Stimulated activated naive B cell treated with anti-CD40 and anti-IgM and Interleukin-4, amounts not matched to agents 10 μg/mL and 1 μg/mL and 100 μg/mL, for 72 hours (primary cell): Measurements from ENCODE around the gene NCAPG2.

Source experiments
- ATAC-seq, 2 donors: fragments of 150-1000 bp; cut with Tn5 transposase; replicated peaks; 2 replicates each; pipeline ENCODE4 v1.10.0; 2021; ENCODE audit warnings: moderate library complexity in 1 of 2
- DNase-seq: peaks from one replicate; pipeline ENCODE4 v3.0.0; 2021
- H3K27ac Mint-ChIP-seq: one replicate; pipeline ENCODE4 v1.8.0; 2022; ENCODE audit warnings: mild to moderate bottlenecking, mixed read lengths
- H3K27me3 Mint-ChIP-seq, 2 donors: one replicate each; pipeline ENCODE4 v1.8.0; 2022; ENCODE audit warnings: mixed read lengths in 2 of 2
- H3K36me3 Mint-ChIP-seq, 2 donors: one replicate each; pipeline ENCODE4 v1.8.0; 2022; ENCODE audit warnings: mixed read lengths in 2 of 2, mild to moderate bottlenecking in 1 of 2
- H3K4me1 Mint-ChIP-seq, 2 donors: one replicate each; pipeline ENCODE4 v1.8.0; 2022; ENCODE audit warnings: mixed read lengths in 2 of 2, mild to moderate bottlenecking in 1 of 2
- H3K4me3 Mint-ChIP-seq, 2 donors: one replicate each; pipeline ENCODE4 v1.8.0; 2022; ENCODE audit warnings: mild to moderate bottlenecking in 2 of 2, mixed read lengths in 2 of 2, moderate library complexity in 1 of 2
- H3K9me3 Mint-ChIP-seq, 2 donors: one replicate each; pipeline ENCODE4 v1.8.0; 2022; ENCODE audit warnings: mixed read lengths in 2 of 2, mild to moderate bottlenecking in 1 of 2

The NCAPG2 gene

DNA sequence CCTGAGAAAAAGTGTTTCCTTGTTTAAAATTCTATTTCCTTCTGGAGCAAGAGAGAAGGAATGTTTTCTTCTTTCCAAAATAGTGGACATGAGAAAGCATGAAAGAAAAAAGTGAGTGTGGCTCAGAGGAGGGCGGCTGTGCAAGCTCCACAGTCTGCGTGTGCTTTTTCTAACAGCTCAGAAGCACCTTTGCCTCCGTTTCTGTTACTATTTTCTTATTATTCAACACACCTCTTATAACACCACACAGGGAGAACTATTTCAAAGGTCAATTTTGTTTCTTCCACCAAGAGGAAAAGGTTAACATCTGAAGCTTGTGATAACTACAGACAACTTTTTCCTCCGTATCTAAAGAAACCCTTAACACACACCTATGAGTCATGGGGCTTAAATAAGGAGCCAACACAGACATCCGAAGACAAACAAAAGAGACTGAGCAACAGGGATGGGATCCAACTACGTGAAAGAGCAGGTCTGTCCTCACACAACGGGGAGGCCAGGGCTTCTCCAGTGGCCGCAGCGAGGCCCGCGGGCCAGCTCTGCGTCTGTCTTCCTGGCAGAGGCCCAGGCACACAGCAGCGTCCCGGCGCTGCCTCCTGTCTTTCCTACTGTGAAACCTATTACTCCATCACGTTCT lies 36.2 kb upstream of the NCAPG2 start:
- no peak overlapping the region for H3K27ac Mint-ChIP-seq
- no peak for DNase-seq
- H3K4me1 Mint-ChIP-seq: no peaks in the 10 kb centered on the region
- H3K4me3 Mint-ChIP-seq: no peak overlapping the region
- H3K27me3 Mint-ChIP-seq: no peaks in the 10 kb centered on the region
- H3K9me3 Mint-ChIP-seq: no peaks in the 10 kb centered on the region
- peaks cover 32 to 66% of the 10 kb centered on the region in 2 donors for H3K36me3 Mint-ChIP-seq
- no peak for ATAC-seq

DNA sequence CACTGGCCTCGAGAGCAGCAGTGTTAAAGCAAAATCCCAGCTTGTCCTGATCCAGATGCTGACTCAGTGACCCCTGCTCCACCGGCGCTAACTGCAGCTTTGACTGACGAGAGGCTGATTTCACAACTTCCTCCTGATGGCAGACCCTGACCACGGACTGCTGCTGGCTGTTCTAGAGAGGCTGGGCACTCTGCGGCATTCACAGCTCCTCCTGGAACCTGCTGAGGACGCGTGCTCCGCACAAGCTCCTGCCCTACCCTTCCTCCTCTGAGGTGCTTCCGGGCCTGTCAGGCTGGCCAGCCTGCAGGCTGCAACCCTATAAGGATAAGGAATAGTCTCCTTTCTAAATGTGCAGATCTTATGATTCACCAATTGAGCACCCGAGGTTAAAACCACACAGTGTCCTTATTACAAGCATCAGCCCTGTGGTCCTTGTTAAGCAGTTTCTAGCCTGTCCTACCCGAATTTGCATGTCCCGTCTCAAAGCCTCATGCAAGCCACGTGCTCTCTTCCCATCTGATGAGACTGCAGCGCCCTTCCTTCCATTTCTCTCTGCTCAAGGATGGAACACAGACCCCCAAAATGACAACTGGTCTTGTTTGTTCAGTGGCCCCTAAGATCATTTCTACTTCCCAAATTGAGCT lies 35.5 kb upstream of the NCAPG2 start:
- Mint-ChIP-seq H3K4me3 (no peak overlapping the region), H3K4me1 (no peaks in the 10 kb centered on the region), H3K36me3 (peaks cover 33 to 59% of the 10 kb centered on the region in 2 donors), H3K9me3 (no peaks in the 10 kb centered on the region), H3K27ac (no peak overlapping the region), H3K27me3 (no peaks in the 10 kb centered on the region)
- ATAC-seq (no peak), DNase-seq (no peak)

DNA sequence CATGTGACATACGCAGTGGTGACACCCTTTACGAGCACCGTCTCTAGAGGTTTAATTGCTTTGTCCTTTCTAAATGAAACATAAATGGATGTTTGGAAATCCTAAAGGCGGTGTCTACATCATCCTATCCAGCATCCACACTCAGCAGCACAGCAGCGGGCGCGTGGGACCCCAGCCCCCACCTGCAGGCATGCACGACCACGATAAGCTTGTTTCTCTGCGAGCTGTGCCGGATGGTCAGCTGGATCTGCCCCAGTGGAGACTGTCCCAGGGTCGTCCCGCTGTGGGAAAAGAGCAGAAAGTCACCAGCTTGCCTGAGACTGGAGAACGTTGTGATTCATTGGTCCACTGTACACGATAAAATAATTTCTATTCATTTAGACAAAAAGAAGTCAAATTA lies 34.2 kb upstream of the NCAPG2 start:
- ATAC-seq (no peak), DNase-seq (no peak)
- Mint-ChIP-seq H3K27ac (no peak overlapping the region), H3K36me3 (peaks cover 39 to 65% of the 10 kb centered on the region in 2 donors), H3K4me3 (no peak overlapping the region), H3K4me1 (no peaks in the 10 kb centered on the region), H3K9me3 (no peaks in the 10 kb centered on the region), H3K27me3 (no peaks in the 10 kb centered on the region)

DNA sequence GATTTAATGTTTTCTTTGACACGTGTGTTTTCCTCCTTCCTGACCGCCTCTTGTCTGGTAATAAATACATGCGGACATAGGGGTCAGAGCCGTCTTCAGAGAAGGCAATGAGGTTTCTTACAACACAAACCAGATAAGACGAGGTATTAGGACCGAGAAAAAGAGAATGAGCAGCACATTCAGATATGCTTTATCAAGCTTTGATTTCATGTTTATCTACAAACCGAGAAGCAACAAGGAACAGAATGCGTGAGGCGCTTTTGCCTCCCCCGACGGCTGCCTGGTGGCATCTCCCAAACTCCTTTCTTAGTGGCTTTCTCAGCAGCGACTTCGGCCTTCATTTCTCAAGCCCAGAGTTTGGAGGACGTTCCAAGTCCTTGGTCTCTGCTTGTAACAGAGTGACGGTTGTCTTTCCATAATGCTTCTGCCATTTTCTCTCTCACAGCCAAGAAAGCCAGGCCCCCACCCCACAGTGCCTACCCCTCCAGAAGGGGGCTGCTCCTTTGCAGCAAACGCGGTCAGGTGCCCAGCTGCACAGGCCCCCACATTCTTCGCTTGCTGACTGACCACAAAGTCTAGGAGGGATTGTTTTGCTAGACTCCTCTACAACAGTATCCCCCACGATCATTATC lies 32.6 kb upstream of the NCAPG2 start:
- Mint-ChIP-seq H3K4me3 (no peak overlapping the region), H3K9me3 (no peaks in the 10 kb centered on the region), H3K27me3 (no peaks in the 10 kb centered on the region), H3K4me1 (no peaks in the 10 kb centered on the region), H3K36me3 (peaks cover 35 to 50% of the 10 kb centered on the region in 2 donors), H3K27ac (no peak overlapping the region)
- ATAC-seq: no peak
- no peak for DNase-seq

DNA sequence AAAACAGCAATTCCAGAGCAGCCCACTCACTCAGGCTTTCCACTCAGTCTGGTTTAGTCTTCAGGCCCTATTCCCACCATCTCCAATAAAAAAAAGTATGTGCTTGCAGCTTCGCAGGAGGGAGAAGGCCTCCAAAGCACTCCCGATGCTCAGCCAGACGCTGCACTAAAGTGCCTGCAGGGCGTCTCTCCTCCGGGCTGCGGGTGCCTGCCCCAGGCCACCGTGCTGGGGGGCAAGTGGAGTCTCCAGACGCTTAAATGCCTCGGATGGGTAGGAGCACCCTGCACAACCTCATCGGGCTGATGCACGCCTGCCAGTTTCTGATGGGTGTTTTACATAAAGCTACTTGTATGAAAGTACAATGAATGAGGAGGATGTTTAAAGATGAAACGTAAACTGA lies 31.3 kb upstream of the NCAPG2 start:
- no peak overlapping the region for H3K4me3 Mint-ChIP-seq
- no peak for ATAC-seq
- no peak overlapping the region for H3K27ac Mint-ChIP-seq
- no peaks in the 10 kb centered on the region for H3K9me3 Mint-ChIP-seq
- peaks cover 31 to 41% of the 10 kb centered on the region in 2 donors for H3K36me3 Mint-ChIP-seq
- no peak for DNase-seq
- no peaks in the 10 kb centered on the region for H3K27me3 Mint-ChIP-seq
- no peaks in the 10 kb centered on the region for H3K4me1 Mint-ChIP-seq

DNA sequence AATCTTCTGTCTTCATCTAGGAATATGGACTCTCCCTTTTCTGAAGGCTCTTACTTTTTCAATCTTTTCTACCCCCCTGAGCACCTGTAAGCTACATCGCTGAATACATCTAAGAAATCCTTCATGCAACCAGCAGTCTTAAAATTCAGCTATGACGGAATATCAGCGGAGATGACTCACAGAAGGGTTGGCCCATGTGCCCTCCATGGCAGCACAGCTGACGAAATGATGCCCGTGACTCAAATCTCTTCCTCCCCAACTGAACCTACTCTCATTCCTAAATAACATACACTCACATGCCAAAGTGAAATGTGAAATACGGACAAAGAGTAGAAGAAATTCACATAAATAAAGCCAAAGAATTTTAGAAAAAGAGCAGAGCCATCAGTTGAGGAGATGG lies 30.3 kb upstream of the NCAPG2 start:
- Mint-ChIP-seq H3K27me3 (no peaks in the 10 kb centered on the region), H3K4me3 (no peak overlapping the region), H3K36me3 (peaks cover 25 to 38% of the 10 kb centered on the region in 2 donors), H3K4me1 (peaks cover 0 to under 1% of the 10 kb centered on the region in 2 donors), H3K9me3 (no peaks in the 10 kb centered on the region), H3K27ac (no peak overlapping the region)
- DNase-seq (no peak), ATAC-seq (no peak)

DNA sequence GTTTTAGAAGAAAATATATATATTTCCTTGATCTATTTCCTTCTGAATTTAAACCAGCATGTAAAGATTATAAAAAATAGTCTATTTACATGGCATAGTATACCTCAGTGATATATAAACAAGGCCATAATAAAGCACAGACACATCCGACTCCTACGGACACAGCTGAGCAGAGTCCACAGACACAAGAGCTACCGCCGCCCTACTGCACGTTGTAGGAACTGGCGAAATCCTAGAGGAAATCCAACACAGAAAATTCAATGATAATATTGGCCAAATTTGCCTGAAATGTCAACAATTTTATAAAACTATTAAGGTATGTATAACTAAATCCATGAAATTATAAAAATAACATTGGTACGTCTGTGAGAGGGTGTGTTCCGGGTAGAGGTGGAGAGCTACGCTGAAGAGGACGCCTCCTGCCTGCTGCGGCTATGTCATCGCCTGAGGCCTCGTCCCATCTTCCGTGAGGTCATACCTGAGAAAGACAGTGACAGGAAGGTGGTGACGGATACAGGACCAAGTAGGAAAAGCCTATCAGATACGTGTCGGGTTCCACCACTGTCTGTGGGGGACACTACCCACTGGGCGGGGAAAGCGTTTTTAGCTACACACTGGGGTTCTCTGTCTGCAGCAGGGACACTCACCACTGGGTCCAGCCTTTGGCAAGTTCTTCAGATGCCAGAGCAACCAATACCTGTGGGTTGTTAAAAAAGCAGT lies 29.3 kb upstream of the NCAPG2 start:
- Mint-ChIP-seq H3K4me1 (peaks cover 0 to 2% of the 10 kb centered on the region in 2 donors), H3K36me3 (peaks cover 27 to 40% of the 10 kb centered on the region in 2 donors)
- no peak for DNase-seq

DNA sequence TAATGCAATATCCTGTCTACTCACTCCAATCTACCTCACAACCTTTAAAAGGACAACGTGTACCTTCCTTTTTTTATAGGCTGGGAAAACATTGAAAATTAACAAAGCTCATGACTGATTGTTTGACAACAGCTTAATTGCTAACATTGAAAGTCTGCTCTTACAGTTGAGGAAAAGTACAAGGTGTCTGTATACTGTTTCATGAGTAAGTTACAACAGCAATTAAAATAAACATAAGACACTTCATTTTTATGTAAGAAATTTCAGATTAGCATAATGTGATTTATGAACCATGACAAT lies 28.6 kb upstream of the NCAPG2 start:
- Mint-ChIP-seq H3K4me3 (no peak overlapping the region), H3K27me3 (no peaks in the 10 kb centered on the region), H3K27ac (no peak overlapping the region), H3K36me3 (peaks cover 25 to 35% of the 10 kb centered on the region in 2 donors), H3K9me3 (no peaks in the 10 kb centered on the region), H3K4me1 (peaks cover 0 to 3% of the 10 kb centered on the region in 2 donors)
- DNase-seq (no peak), ATAC-seq (no peak)

More for the DNA sequence above, 29.3 kb upstream of the NCAPG2 start:
- Mint-ChIP-seq H3K9me3 (no peaks in the 10 kb centered on the region), H3K27me3 (no peaks in the 10 kb centered on the region), H3K27ac (no peak overlapping the region), H3K4me3 (no peak overlapping the region)
- no peak for ATAC-seq

DNA sequence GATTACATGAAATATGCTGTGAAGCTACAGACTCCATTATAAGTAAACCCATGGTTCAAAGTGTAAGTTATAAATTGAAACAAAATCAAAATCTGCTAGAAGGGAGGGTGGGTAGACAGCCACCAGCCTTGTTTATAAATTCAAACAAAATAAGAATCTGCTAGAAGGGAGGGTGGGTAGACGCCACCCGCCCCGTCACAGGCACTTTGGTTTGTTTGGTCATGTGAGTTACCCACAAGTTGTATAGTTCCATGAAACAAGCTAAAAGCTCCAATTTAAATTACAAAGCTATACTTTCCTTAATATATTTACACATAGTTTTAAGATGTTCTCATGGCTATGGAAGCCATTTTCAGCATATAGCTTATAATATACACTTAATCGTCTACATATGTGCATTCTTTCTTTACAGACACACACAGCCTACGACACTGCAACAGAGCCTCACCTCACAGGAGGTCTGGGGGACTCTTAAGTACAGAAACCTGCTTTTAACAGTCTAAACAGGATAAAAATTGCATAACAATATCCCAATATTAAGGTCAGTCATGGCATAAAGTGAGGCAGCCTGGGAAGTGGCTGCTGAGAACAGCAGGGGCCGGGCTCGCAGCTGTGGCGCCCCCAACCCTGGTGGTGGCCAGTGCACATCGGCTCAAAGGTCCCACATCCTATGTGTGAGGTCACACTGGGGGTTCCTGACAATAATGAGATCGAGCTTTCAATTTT lies 28.1 kb upstream of the NCAPG2 start:
- no peak overlapping the region for H3K27ac Mint-ChIP-seq
- DNase-seq (no peak), ATAC-seq (no peak)
- H3K27me3 Mint-ChIP-seq: no peaks in the 10 kb centered on the region
- H3K9me3 Mint-ChIP-seq: no peaks in the 10 kb centered on the region
- H3K4me3 Mint-ChIP-seq: no peak overlapping the region
- peaks cover 0 to 3% of the 10 kb centered on the region in 2 donors for H3K4me1 Mint-ChIP-seq
- peaks cover 25 to 33% of the 10 kb centered on the region in 2 donors for H3K36me3 Mint-ChIP-seq

DNA sequence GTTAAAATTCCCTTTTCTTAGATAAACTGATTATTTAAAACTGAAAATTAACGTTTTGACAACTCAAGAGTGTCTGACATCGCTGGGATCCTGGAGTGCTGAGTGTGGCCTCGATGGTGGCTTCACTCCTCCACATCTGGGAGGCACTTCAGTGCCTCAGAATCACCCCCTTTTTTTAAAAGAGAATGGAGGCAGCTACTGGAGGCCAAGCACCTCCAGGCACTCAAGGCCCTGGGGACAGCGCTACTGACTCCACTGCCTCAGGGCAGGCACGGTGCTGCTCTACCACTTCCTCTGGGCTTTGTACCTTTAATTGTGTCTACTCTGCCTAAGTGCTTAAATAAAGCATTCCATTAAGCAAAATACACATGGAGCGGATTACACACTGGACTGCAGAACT lies 27.2 kb upstream of the NCAPG2 start:
- peaks cover 25% of the 10 kb centered on the region in 2 donors for H3K36me3 Mint-ChIP-seq
- no peak for DNase-seq
- H3K27me3 Mint-ChIP-seq: no peaks in the 10 kb centered on the region
- H3K4me1 Mint-ChIP-seq: peaks cover 0 to 3% of the 10 kb centered on the region in 2 donors
- no peak overlapping the region for H3K4me3 Mint-ChIP-seq
- H3K9me3 Mint-ChIP-seq: no peaks in the 10 kb centered on the region
- no peak overlapping the region for H3K27ac Mint-ChIP-seq
- ATAC-seq: no peak

DNA sequence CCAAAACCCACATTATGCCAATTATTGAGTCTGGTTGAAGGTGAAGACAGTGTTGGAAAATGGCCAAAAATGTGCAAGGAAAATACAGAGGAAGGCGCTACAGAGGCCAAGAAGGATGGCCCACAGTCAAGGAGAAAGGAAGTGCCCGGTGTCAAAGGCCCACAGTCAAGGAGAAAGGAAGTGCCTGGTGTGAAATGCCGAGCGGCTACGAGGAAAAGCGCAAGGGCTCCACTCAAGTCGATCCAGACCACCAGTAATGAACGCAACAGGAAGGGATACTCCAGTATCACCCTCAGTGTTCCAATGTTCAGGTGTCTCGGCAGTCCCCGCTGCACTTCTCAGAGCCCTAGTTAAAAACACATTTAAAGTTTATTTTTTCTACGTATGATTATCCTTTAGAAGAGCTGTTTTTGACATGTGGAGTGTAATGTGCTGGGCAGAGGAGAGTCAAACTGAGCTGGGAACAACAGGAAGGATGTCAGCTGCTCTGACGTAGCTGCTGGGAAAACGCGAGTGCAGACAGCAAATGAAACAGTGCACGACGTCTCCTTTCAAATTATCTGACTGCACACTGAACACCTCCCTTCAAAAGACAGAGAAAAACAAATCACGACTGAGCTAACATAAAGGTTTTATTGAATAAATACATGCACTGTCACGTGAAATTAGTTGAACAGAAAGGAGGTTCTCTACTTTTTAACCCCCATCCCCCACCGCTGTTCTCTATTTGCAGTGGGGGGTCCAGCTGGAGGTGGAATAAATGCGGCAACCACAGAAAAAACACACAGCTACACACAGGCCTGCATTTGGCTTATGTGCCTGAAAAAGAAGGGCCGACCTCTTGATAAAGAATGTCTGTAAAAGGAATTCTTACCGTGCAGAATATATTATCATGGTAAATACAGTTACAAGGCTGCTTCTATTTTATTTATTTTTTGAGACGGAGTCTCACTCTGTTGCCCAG lies 26.1 kb upstream of the NCAPG2 start:
- no peak overlapping the region for H3K27ac Mint-ChIP-seq
- peaks cover 19 to 23% of the 10 kb centered on the region in 2 donors for H3K36me3 Mint-ChIP-seq
- H3K4me3 Mint-ChIP-seq: no peak overlapping the region
- H3K27me3 Mint-ChIP-seq: no peaks in the 10 kb centered on the region
- peaks cover 0 to 3% of the 10 kb centered on the region in 2 donors for H3K4me1 Mint-ChIP-seq
- DNase-seq (no peak), ATAC-seq (no peak)
- H3K9me3 Mint-ChIP-seq: no peaks in the 10 kb centered on the region

DNA sequence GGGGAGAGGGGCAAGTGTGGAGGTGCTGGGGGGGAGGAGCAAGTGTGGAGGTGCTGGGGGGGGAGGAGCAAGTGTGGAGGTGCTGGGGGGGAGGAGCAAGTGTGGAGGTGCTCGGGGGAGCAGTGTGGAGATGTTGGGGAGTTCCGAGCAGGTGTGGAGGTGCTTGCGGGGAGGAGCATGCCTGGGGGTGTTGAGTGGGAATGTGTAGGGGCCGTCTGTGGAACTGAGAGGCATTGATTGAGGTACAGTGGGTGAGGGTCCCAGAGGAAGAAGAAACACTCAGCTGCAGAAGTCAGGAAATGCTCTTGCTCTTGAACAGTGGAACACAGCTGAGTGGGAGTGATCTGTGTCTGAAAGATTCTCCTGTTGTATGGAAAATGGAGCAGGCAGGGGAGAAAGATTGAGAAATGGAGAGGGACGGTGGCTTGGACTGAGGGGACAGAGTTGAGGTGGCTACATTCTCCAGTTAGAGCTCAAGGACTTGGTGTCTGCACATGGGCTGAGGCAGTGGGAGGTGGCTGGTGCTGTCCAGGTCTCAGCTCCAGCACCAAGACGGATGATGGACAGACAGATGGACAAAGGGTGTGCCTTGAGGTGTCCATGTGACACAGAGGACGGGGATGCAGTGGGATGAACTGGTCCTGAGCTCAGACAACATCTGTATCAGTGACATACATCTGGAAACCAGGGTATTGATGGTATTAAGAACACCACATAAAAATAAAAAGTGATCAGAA lies 25.2 kb upstream of the NCAPG2 start:
- Mint-ChIP-seq H3K27ac (no peak overlapping the region), H3K27me3 (no peaks in the 10 kb centered on the region), H3K36me3 (peaks cover 15 to 17% of the 10 kb centered on the region in 2 donors), H3K4me3 (no peak overlapping the region), H3K9me3 (no peaks in the 10 kb centered on the region), H3K4me1 (peaks cover 0 to 3% of the 10 kb centered on the region in 2 donors)
- no peak for DNase-seq
- no peak for ATAC-seq
